Measurements from ENCODE around the gene PYCR2.
A peak's percentile ranks its signal among the peaks of the same experiment; 100 is the strongest.

Gene PYCR2

GRCh38 chr1:225881081-225881958 is 42.7 kb downstream of the PYCR2 start:
- peak overlapping the region; percentile 90 for H3K4me3 ChIP-seq (ENCODE audit: low read depth, low read length)
- TF ChIP-seq, protein P1, sequence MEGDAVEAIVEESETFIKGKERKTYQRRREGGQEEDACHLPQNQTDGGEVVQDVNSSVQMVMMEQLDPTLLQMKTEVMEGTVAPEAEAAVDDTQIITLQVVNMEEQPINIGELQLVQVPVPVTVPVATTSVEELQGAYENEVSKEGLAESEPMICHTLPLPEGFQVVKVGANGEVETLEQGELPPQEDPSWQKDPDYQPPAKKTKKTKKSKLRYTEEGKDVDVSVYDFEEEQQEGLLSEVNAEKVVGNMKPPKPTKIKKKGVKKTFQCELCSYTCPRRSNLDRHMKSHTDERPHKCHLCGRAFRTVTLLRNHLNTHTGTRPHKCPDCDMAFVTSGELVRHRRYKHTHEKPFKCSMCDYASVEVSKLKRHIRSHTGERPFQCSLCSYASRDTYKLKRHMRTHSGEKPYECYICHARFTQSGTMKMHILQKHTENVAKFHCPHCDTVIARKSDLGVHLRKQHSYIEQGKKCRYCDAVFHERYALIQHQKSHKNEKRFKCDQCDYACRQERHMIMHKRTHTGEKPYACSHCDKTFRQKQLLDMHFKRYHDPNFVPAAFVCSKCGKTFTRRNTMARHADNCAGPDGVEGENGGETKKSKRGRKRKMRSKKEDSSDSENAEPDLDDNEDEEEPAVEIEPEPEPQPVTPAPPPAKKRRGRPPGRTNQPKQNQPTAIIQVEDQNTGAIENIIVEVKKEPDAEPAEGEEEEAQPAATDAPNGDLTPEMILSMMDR (IDR thresholded peaks at IDR 0.05; ENCODE audit: control insufficient read depth, extremely low read depth, insufficient read depth) = no peak
- DNase-seq (ENCODE audit: low read depth) = no peak

DNA sequence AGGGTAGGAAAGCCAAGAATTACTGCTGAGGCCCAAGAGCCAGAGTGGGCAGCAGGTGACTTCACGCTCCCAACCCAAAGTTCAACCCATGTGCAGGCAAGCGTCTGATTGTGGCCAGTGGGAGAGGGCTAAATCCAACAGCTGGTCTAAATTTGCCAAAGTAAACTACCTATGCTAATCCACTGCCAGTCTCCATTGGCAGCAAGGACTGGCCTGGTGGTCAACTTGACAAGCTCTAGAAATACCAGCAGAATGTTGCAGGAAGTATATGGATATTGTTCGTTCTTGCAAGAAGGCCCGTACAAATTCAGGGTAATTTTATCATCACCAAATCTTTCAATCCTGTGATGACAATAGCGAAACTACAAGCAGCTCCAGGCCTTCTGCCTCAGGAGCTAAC is 43.4 kb downstream of the PYCR2 start:
- DNase-seq (ENCODE audit: low read depth) = no peak
- no peak overlapping the region; the same call in 1 of the 2 replicates for H3K4me3 ChIP-seq (ENCODE audit: low read depth, low read length)
- TF ChIP-seq, protein P1 (IDR thresholded peaks at IDR 0.05; ENCODE audit: control insufficient read depth, extremely low read depth, insufficient read depth) = no peak

- DNase-seq (ENCODE audit: low read depth) = no peak
- H3K4me3 ChIP-seq (ENCODE audit: low read depth, low read length) = no peak overlapping the region
- TF ChIP-seq, protein P1 (IDR thresholded peaks at IDR 0.05; ENCODE audit: control insufficient read depth, extremely low read depth, insufficient read depth) = no peak
These were observed 43.8 kb downstream of the PYCR2 start for GRCh38 chr1:225880222-225880588.

GRCh38 chr1:225879521-225880221 is 44.4 kb downstream of the PYCR2 start:
- TF ChIP-seq, protein P1 (IDR thresholded peaks at IDR 0.05; ENCODE audit: control insufficient read depth, extremely low read depth, insufficient read depth) = no peak
- DNase-seq (ENCODE audit: low read depth) = no peak
- no peak overlapping the region for H3K4me3 ChIP-seq (ENCODE audit: low read depth, low read length)

DNA sequence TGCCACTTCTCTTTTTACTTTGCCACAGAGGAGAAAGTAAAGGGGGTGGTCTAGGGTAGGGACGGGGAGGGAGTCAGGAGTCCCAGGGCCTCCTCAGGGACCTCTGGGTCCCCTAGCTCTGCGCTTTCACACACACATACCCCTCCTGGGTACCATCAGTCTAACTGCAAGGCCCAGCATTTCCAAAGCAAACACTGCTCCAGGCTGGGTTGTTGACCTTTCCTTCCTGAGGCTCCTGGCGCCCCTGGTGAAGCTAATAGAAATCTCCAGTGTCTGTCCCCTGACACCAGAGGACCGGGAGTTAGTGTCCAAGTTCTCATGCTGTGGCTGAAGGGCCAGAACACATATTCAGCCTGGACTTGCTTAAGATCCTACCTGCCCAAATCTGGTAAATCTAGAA is 45.8 kb downstream of the PYCR2 start:
- TF ChIP-seq, protein P1 (IDR thresholded peaks at IDR 0.05; ENCODE audit: control insufficient read depth, extremely low read depth, insufficient read depth) = no peak
- no peak overlapping the region for H3K4me3 ChIP-seq (ENCODE audit: low read depth, low read length)
- no peak for DNase-seq (ENCODE audit: low read depth)

GRCh38 chr1:225877580-225877979 is 46.5 kb downstream of the PYCR2 start:
- TF ChIP-seq, protein P1 (IDR thresholded peaks at IDR 0.05; ENCODE audit: control insufficient read depth, extremely low read depth, insufficient read depth) = peak; percentile 39
- H3K4me3 ChIP-seq (ENCODE audit: low read depth, low read length) = no peak overlapping the region
- DNase-seq (ENCODE audit: low read depth) = peak; percentile 49
